Stimulated activated CD8-positive, alpha-beta memory T cell treated with anti-CD3 and anti-CD28 coated beads, Interleukin-15, amount 100 ng/mL, for 48 hours (primary cell): ENCODE measurements around the gene SAMM50.

Experiments used
- DNase-seq, 2 donors: peaks; one replicate each; pipeline ENCODE4 v3.0.0-alpha.2; 2020; ENCODE audit warnings: low read depth in 2 of 2

The SAMM50 gene

DNA sequence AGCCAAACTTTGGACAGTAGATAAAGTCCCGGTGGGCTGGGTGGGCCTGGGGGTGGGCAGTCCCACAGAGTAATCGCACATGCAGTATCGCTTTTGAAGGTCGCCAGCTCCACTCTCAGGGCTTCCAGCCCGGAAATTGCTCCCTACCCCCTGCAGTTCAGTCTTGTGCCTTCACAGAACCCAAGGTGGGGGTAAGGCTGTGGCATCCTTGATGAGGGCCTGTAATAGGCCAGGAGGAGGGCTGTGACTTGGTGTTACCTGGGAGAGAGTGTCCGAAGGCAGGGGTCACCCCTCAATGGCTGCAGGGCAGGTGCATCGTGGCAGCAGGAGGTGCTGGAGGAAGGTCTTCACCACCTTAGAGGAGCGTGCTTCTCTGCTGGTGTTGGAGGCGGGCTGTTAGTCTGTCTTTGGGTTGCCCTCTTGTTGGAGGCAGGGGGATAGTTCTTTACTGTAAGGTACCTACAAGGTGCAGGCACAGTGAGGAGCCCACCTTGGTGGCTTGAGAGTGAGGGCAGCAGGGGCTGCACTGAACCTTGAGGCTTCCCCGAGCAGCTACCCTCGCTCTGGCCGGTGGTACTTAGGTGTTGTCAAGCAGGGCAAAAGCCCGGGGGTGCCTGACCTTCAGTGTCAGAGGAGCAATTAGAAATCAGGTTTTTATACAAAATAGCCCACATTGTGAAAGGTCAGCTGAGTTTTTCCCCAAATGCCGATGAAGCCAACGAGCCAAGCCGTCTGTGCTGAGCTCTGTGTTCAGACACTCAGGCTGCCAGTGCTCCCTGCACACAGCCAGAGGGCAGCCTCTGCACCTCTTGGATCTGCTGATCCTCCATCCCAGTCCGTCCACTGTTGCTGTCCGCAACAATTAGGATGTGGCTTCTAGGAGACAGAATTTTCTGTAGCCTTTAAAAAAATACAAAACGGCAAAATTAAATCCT, 21.9 kb downstream of the SAMM50 start:
- DNase-seq = no peak

GRCh38 chr22:43978558-43978957, 23.3 kb downstream of the SAMM50 start:
- DNase-seq = no peak

DNA sequence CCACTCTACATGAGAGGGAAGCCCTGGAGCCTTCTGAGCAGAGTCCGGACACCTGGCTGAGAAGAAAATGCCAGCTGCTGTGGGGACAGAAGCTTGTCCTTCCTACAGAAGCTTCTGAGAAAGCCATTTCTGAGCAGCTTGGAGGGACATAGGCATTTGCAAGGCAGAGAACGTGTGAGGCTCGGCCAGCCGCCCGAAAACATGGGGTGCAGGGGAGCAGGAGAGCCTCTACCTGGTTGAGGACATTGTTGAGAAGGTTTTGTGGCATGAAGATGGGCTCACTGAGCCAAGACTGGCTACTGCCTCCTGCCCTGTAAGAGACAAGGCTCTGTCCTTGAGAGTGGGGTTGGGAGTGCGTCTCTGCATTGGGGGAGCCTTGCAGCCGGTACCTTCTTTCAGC, 25.3 kb downstream of the SAMM50 start:
- no peak for DNase-seq

DNA sequence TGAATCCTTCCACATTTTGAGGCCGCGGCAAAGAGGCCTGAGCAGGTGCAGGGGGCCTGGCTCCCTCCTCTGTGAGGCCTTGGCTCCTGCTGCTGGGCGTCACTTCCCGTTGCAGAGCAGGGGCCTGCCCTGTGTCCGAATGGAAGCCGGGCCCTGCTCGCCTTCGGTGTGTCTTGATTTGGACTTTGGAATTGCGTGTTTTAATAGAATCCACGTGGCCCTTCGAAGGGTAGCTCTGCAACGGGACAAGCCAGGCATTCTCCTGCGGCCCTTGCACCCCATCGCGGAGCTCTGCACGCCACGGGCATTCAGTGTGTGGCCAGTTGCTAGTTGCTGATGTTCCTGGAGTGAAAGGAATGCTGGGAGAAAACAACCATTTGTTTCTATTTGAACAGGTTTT, 25.8 kb downstream of the SAMM50 start:
- DNase-seq = no peak

DNA sequence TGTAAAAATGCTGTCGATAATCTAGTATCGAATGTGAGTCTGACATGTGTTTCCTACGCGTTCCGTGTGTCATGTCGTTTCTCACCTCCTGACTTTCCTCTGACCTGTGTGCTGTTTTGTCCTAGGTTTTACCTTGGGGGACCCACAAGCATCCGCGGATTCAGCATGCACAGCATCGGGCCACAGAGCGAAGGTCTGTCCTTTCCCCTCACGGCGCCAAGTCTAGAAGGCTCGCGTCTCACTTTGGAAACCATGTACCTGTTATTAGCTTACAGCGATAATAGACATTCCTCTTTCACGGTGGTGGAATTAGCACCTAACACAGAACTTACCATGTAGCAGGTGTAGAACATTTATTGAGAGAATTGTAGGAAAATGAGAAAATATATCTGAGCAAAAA, 28.6 kb downstream of the SAMM50 start:
- DNase-seq = no peak

GRCh38 chr22:43985532-43985931, 30.3 kb downstream of the SAMM50 start:
- no peak for DNase-seq

DNA sequence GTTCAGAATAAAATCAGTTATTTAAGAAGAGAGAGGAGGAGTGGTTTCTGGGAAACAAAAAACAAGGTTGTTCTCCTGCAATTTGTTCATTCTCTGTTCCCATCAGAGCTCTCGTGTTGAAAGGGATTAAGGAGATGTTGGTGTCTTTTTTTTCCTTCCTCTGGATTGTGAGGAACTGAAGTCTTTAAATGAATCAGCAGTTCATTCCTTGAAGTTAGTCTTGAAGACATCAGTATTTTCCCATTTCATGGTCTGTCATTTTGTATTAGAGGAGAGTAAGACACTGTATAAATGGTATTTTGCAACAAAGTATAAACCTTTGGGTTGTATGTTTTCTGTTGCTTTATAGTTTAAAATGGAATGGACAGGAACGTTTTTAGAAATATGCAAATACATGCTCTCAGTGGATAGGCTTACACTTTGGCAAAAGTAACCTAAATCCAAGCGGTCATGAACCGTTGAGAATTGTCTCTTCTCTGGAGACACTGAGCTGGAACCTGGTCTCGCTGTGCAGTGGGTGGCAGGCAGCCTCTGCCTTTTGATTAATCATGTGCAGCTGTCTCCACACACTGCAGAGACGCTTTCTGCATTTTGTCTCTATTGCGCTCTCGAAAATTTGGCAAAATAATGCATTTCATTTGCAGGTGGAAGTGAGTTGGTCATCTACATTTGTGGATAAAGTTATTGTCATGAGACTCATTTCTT, 33.0 kb downstream of the SAMM50 start:
- no peak for DNase-seq

GRCh38 chr22:43988960-43989359, 33.7 kb downstream of the SAMM50 start:
- DNase-seq = no peak

DNA sequence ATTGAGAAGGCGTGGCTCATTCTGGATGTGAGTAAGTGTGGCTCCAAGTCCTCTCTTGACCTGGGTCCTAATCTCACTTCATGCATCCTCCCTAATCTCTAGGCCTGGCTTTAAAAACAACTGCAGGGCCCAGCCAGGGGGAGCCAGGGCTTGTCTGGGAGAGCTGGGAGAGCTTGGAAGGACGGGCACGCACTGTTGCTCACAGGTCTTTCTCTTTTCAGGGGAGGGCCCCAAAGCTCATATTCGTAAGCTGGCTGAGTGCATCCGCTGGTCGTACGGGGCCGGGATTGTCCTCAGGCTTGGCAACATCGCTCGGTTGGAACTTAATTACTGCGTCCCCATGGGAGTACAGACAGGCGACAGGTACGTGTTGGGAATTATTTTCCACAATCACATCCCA, 34.8 kb downstream of the SAMM50 start:
- DNase-seq = no peak

- no peak for DNase-seq
These were observed 36.2 kb downstream of the SAMM50 start for GRCh38 chr22:43991316-43992020.

GRCh38 chr22:43992331-43992821, 37.1 kb downstream of the SAMM50 start:
- no peak for DNase-seq

- DNase-seq = peak; percentile 32 to 33
These were observed 38.0 kb downstream of the SAMM50 start for GRCh38 chr22:43993072-43993760.

DNA sequence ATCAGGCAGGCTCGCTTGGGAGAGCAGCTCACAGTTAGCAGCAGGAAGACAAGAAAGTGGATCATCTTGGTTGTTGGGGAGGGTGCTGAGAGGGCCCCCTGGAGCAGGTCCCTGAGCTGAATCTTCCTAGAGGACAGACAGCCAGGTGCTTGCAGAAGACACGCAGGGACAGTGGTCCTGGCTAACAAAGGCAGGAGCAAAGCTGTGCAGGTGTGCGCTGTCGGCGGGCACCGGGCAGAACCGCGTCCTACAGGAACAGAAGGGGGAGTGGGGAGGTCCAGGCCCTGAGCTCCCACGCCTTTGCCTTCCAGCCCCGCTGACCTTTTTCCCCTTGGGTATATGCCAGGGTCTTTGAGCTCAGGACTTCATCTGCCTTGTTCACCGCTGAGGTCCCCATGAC, 38.8 kb downstream of the SAMM50 start:
- no peak for DNase-seq

DNA sequence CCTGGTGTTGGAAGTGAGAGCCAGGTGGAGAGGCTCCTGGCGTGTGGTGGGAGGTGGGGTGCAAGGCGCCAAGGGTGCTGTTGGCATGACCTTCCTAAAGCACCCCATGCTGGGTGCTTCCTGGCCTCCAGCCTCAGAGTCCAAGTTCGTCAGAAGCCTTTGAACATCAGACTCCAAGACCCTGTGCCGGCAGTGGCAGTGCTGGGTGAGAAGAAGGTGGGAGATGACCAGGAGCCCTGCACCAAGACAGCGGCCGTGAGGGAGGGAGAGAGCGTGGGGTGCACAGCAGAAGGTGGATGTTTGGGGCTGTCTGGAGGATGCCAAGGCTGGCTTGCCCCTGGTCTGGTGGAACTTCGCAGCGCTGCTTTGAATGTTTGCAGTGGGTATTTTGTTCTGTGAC, 39.2 kb downstream of the SAMM50 start:
- no peak for DNase-seq

GRCh38 chr22:43995057-43995685, 39.9 kb downstream of the SAMM50 start:
- no peak for DNase-seq

- DNase-seq = no peak
These were observed 40.5 kb downstream of the SAMM50 start for GRCh38 chr22:43995798-43996169.

DNA sequence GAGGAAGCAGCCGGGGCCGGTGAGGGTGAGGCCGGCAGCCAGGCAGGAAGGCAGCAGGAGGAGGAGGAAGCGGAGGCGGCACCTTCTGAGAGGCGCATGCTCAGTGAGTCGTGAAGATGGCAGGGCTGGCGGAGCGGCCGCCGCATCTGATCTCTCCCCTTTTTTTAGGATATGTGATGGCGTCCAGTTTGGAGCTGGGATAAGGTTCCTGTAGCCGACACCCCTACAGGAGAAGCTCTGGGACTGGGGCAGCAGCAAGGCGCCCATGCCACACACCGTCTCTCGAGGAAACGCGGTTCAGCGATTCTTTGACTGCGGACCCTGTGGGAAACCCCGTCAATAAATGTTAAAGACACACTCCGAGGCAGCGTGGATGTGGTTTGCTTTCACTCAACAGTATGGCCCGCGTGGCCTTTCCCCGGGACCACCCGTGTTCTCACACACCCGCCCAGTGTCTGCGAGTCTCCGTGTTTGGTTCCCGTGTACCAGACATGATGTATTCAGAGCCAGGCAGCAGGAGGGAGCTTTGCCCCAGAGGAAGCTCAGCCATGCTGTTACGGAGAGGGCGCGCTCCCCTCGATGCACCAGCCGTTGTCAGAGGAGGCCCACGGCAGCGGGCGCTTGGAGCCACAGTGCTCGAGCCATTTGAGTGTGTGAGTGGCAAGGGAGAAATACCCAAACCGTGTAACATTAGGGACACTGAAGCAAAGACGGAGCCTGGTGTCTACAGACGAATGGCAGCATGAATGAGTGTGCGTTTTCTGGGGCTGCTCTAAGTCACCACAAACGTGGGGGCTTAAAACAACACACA, 41.1 kb downstream of the SAMM50 start:
- DNase-seq = peak; percentile 47 to 56

- no peak for DNase-seq
These were observed 41.7 kb downstream of the SAMM50 start for GRCh38 chr22:43996981-43997265.

DNA sequence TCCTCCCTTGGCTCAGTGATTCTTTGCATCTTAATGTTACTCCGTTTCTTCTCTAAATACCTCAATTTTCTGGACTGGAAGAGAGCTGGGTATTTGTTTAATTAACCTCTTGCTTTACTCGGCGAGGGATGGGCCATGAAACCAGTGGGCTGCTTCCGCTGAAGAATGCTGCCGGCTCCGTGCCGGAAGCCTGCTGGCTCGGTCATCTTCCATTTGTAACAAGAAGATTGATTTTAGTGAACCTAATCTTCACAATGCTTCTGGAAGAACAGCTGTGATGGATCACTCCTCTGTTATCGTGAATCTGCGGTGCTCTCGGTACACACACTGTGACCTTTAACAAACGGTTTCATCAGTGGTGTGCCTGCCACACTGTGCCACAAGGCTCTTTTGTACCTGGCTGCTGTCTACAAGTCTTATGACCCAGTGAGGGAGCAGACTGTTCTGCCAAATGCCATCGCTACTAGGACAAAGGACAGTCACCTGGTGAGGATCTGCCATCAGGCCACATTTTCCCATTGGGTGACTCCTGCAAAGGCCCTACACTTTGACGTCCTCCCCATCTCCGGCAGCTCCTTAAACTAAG, 43.5 kb downstream of the SAMM50 start:
- DNase-seq = no peak

DNA sequence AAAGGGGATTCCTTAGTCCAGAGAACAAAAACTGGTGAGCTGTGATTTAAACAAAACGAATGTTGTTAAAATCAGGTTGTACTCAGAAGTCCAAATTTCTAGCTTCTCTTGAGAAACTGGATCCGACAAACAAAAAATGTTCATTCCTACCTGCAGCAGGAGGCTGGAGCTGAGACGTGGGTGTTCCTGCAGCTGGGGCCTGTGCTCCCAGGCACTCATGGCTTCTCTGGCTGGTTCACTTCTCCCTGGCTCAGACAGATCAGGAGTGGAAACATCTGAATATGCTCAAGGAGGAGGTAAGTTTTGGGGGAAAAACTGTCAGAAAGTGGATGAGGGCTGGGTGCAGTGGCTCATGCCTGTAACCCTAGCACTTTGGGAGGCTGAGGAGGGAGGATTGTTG, 44.1 kb downstream of the SAMM50 start:
- DNase-seq = no peak
